Measurements from ENCODE around the gene BICD2.

DNA sequence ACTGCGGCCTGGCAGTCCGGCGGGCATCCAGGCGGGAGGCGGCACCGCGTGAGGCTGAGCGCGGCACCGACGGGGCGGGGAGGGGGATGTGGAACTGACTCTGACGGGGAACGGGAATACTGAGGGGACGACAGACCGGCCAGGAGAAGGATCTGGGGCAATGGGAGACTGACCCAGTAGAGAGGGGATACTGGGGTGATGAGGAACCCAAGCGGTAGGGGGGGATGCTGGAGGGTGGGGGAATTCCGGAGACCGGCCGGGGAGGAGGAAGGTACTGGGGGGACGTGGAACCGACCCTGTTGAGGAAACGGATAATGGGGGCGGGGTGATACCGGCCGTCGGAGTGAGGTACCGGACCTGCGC is 95.1 kb downstream of the BICD2 start:
- TF ChIP-seq, protein P1, sequence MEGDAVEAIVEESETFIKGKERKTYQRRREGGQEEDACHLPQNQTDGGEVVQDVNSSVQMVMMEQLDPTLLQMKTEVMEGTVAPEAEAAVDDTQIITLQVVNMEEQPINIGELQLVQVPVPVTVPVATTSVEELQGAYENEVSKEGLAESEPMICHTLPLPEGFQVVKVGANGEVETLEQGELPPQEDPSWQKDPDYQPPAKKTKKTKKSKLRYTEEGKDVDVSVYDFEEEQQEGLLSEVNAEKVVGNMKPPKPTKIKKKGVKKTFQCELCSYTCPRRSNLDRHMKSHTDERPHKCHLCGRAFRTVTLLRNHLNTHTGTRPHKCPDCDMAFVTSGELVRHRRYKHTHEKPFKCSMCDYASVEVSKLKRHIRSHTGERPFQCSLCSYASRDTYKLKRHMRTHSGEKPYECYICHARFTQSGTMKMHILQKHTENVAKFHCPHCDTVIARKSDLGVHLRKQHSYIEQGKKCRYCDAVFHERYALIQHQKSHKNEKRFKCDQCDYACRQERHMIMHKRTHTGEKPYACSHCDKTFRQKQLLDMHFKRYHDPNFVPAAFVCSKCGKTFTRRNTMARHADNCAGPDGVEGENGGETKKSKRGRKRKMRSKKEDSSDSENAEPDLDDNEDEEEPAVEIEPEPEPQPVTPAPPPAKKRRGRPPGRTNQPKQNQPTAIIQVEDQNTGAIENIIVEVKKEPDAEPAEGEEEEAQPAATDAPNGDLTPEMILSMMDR (IDR thresholded peaks at IDR 0.05; ENCODE audit: low read depth, low read length, poor library complexity, severe bottlenecking) = no peak
- no peak for TF ChIP-seq EZH2phosphoT487 (IDR thresholded peaks at IDR 0.05; ENCODE audit: borderline replicate concordance, low read length)
